Measurements from ENCODE around the gene FUT6.

FUT6 gene

GRCh38 chr19:5799247-5800241 is 40.0 kb downstream of the FUT6 start:
- no peak for DNase-seq (ENCODE audit: extremely low read depth, low read depth)

DNA sequence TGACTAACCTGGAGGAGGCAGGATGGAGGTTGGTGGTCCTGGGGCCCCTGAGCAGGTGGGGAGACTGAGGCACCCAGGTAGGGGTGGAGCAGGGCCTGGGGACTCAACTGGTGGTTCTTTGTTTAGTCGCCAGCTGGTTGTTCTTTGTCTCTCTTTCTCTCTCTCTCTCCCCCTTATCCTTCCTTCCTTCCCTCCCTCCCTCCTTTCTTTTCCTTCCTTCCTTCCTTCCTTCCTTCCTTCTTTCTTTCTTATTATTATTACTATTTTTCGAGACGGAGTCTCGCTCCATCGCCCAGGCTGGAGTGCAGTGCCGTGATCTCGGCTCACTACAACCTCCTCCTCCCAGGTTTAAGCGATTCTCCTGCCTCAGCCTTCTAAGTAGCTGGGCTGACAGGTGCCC is 41.3 kb downstream of the FUT6 start:
- DNase-seq (ENCODE audit: extremely low read depth, low read depth), result no peak
- no peak for TF ChIP-seq CTCF (IDR thresholded peaks at IDR 0.05; ENCODE audit: low read depth, low read length)

More at GRCh38 chr19:5799247-5800241, 40.0 kb downstream of the FUT6 start:
- no peak for TF ChIP-seq CTCF (IDR thresholded peaks at IDR 0.05; ENCODE audit: low read depth, low read length)

DNA sequence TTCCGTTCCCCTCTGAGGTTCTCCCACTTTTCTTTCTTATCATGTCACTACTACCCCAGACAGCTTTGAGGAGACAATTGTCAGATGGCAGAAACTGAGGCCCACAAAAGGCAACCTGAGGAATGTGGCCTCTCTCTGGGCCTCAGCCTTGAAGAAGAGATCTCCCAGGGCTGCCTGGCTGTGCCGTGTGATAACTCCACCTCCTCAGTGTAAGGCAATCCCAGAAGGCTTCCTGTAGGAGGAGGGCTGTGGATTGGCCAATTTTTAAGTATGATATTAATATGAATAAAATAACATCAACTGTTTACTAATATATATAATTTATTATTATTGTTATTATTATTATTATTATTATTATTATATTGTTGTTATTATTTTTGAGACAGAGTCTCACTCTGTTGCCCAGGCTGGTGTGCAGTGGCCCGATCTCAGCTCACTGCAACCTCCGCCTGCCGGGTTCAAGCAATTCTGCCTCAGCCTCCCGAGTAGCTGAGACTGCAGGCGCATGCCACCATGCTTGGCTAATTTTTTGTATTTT is 44.1 kb downstream of the FUT6 start:
- DNase-seq (ENCODE audit: extremely low read depth, low read depth), result no peak
- no peak for TF ChIP-seq CTCF (IDR thresholded peaks at IDR 0.05; ENCODE audit: low read depth, low read length)

DNA sequence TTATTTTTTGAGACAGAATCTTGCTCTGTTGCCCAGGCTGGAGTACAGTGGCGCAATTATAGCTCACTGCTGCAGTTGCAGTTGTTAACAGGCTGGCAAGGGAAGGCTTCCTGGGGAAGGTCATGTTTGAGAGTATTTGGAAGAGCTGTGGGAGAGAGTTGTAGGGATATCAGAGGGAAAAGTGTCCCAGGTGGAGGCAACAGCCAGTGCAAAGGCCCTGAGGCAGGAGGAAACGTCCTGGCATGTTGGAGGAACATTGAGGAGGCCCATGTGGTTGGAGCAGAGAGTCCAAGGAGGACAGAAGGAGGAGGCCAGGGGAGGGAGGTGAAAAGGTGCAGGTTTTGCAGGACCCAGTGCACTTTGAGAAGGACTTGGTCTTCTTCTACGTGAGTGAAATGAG is 46.3 kb downstream of the FUT6 start:
- no peak for TF ChIP-seq CTCF (IDR thresholded peaks at IDR 0.05; ENCODE audit: low read depth, low read length)
- DNase-seq (ENCODE audit: extremely low read depth, low read depth), result no peak

GRCh38 chr19:5792224-5792623 is 47.3 kb downstream of the FUT6 start:
- no peak for TF ChIP-seq CTCF (IDR thresholded peaks at IDR 0.05; ENCODE audit: low read depth, low read length)
- DNase-seq (ENCODE audit: extremely low read depth, low read depth), result peak; percentile 28

GRCh38 chr19:5790559-5791520 is 48.7 kb downstream of the FUT6 start, which contains the start of gene DUS3L:
TSS of gene DUS3L (minus strand) at chr19:5791163. CDS start at chr19:5791141, 22 bp downstream.
- TF ChIP-seq CTCF (IDR thresholded peaks at IDR 0.05; ENCODE audit: low read depth, low read length), result no peak
- peak; percentile 95 for DNase-seq (ENCODE audit: extremely low read depth, low read depth)
